ENCODE results near the gene TPK1.

- TF ChIP-seq CTCF (IDR thresholded peaks at IDR 0.05) = no peak
- TF ChIP-seq POLR2AphosphoS5 (IDR thresholded peaks at IDR 0.05) = no peak
Observed at GRCh38 chr7:144836545-144836842, 641 bp upstream of the TPK1 start.

Data from upper lobe of left lung (tissue), 4 donors.